Renal cortex interstitium (tissue), 11 donors: ENCODE measurements around the gene TREH. TPM values are rescaled to one million over a fixed set of nuclear protein-coding genes. Genes with fewer than 3 reads are reported as not detected.
A peak's percentile ranks its signal among the peaks of the same experiment; 100 is the strongest.
"Not testable (repeated sequence)": the region's sequence is repeated elsewhere in the genome, so short reads cannot be mapped to it uniquely, and the experiment has no call there.

Experiments used
- DNase-seq, 11 donors: peaks; one replicate each; pipeline ENCODE4 v3.0.0-alpha.2; 2013; ENCODE audit warnings: low read depth in 9 of 11, low spot score in 4 of 11; ENCODE audit errors: extremely low read depth in 1 of 11
- polyA plus RNA-seq, 3 donors: library from polyadenylated mRNA; unstranded; fragments of 120-200 nt; gene quantifications; one replicate each; pipeline ENCODE4 v1.2.1, GENCODE V29; 2013; ENCODE audit not compliant: insufficient read length in 3 of 3

The TREH gene
- polyA plus RNA-seq, 3 donors, result 0.43 to 2.9 (median 0.90) TPM

GRCh38 chr11:118622376-118623268 is 56.8 kb downstream of the TREH start:
- DNase-seq, result no peak

GRCh38 chr11:118621784-118622375 is 57.6 kb downstream of the TREH start:
- no peak for DNase-seq

GRCh38 chr11:118621071-118621783 is 58.2 kb downstream of the TREH start:
- peak in 4 of 11 donors; percentile 79 to 84 (median 82) for DNase-seq

- no peak for DNase-seq
Measured at GRCh38 chr11:118620529-118621070, 58.9 kb downstream of the TREH start.

- DNase-seq, result no peak
Measured at GRCh38 chr11:118619444-118620197, 59.8 kb downstream of the TREH start.

- DNase-seq, result no peak
Measured at GRCh38 chr11:118618991-118619375, 60.5 kb downstream of the TREH start.

- no peak for DNase-seq
Measured at GRCh38 chr11:118618115-118618990, 61.1 kb downstream of the TREH start.

GRCh38 chr11:118615976-118616371 is 63.5 kb downstream of the TREH start:
- DNase-seq, result no peak

GRCh38 chr11:118615282-118615975 is 64.0 kb downstream of the TREH start:
- peak in 3 of 11 donors; percentile 83 to 86 (median 84) for DNase-seq

- no peak for DNase-seq
Measured at GRCh38 chr11:118614511-118614910, 64.9 kb downstream of the TREH start.

GRCh38 chr11:118612378-118612777 is 67.1 kb downstream of the TREH start:
- no peak for DNase-seq

- not testable (repeated sequence) for DNase-seq
Measured at GRCh38 chr11:118611433-118611795, 68.0 kb downstream of the TREH start.

- peak in 1 of 11 donors; percentile 71 for DNase-seq
Measured at GRCh38 chr11:118610773-118611432, 68.5 kb downstream of the TREH start.

GRCh38 chr11:118610225-118610772 is 69.2 kb downstream of the TREH start:
- no peak for DNase-seq

- DNase-seq, result no peak
Measured at GRCh38 chr11:118609380-118610224, 69.8 kb downstream of the TREH start.
